HEK293 (cell line): ENCODE measurements around the gene TRAM2.

Source experiments
- CTCF ChIA-PET: fragments of 350-600 bp; formaldehyde crosslinking; extraction: SDS; loops from one replicate; lab custom pipeline; 2021; ENCODE audit warnings: antibody characterized with exemption; lab: Yijun Ruan, JAX
- POLR2A ChIA-PET: fragments of 300-600 bp; formaldehyde crosslinking; extraction: SDS; loops from one replicate; lab custom pipeline; 2020; ENCODE audit warnings: antibody characterized with exemption, inconsistent platforms; lab: Yijun Ruan, JAX
- H3K27ac ChIP-seq: fragments of 200-500 bp; sonication (Bioruptor generic); 2 replicates; pipeline ENCODE4 v1.5.1; 2014; ENCODE audit warnings: low read depth, low read length, control low read depth, inconsistent platforms; ENCODE audit errors: extremely low read depth
- H3K36me3 ChIP-seq, 2 experiments: fragments of 200-500 bp in 1 of 2; sonication (Bioruptor generic) in 1 of 2; 1 replicate in 1 of 2; 2 replicates in 1 of 2; pipeline ENCODE4 v1.5.1; 2014 to 2017; ENCODE audit warnings: inconsistent platforms in 2 of 2, low read length in 2 of 2; ENCODE audit not compliant: control insufficient read depth in 2 of 2, insufficient read depth in 1 of 2
- H3K4me1 ChIP-seq: fragments of 200-500 bp; sonication (Bioruptor generic); 2 replicates; pipeline ENCODE4 v1.5.1; 2014; ENCODE audit warnings: mild to moderate bottlenecking, low read length, inconsistent platforms; ENCODE audit not compliant: control insufficient read depth, insufficient read depth
- H3K4me3 ChIP-seq: 2 replicates; pipeline ENCODE4 v1.5.1; 2011; ENCODE audit warnings: low read depth, mild to moderate bottlenecking, control low read depth, low read length, moderate library complexity
- H3K9me3 ChIP-seq: fragments of 200-500 bp; sonication (Bioruptor generic); 2 replicates; pipeline ENCODE4 v1.5.1; 2014; ENCODE audit warnings: low read depth, low read length, inconsistent platforms; ENCODE audit not compliant: control insufficient read depth, insufficient read depth
- FEZF1 ChIP-seq: fragments of 450-650 bp; formaldehyde crosslinking; IDR thresholded peaks from 2 replicates; pipeline ENCODE4 v1.5.1; 2016; ENCODE audit warnings: missing biosample characterization, missing genetic modification characterization
- HIC1 ChIP-seq: fragments of 450-650 bp; formaldehyde crosslinking; IDR thresholded peaks from 2 replicates; pipeline ENCODE4 v1.5.1; 2016; ENCODE audit warnings: missing biosample characterization, missing genetic modification characterization
- KLF16 ChIP-seq: fragments of 450-650 bp; formaldehyde crosslinking; IDR thresholded peaks from 2 replicates; pipeline ENCODE4 v1.5.1; 2017; ENCODE audit warnings: missing biosample characterization, missing genetic modification characterization
- PRDM1 ChIP-seq: fragments of 450-650 bp; formaldehyde crosslinking; IDR thresholded peaks from 2 replicates; pipeline ENCODE4; 2016; ENCODE audit warnings: missing biosample characterization, missing genetic modification characterization
- PRDM6 ChIP-seq: fragments of 450-650 bp; formaldehyde crosslinking; IDR thresholded peaks from 2 replicates; pipeline ENCODE4 v1.5.1; 2017; ENCODE audit warnings: missing biosample characterization, missing genetic modification characterization
- SCRT2 ChIP-seq: fragments of 450-650 bp; formaldehyde crosslinking; IDR thresholded peaks from 2 replicates; pipeline ENCODE4 v1.5.1; 2016; ENCODE audit warnings: missing biosample characterization, missing genetic modification characterization
- ZBTB49 ChIP-seq: fragments of 450-650 bp; formaldehyde crosslinking; IDR thresholded peaks from 2 replicates; pipeline ENCODE4 v1.5.1; 2016; ENCODE audit warnings: missing biosample characterization, missing genetic modification characterization, low read depth
- ZNF132 ChIP-seq: fragments of 450-650 bp; formaldehyde crosslinking; IDR thresholded peaks from 2 replicates; pipeline ENCODE4 v1.5.1; 2017; ENCODE audit warnings: missing biosample characterization, missing genetic modification characterization, borderline replicate concordance
- ZNF148 ChIP-seq: fragments of 450-650 bp; formaldehyde crosslinking; IDR thresholded peaks from 2 replicates; pipeline ENCODE4 v1.5.0; 2017; ENCODE audit warnings: missing biosample characterization, missing genetic modification characterization, borderline replicate concordance
- ZNF174 ChIP-seq: fragments of 450-650 bp; formaldehyde crosslinking; IDR thresholded peaks from 2 replicates; pipeline ENCODE4 v1.5.0; 2017; ENCODE audit warnings: missing biosample characterization, mild to moderate bottlenecking, missing genetic modification characterization
- ZNF18 ChIP-seq: fragments of 450-650 bp; formaldehyde crosslinking; IDR thresholded peaks from 2 replicates; pipeline ENCODE4 v1.5.1; 2016; ENCODE audit warnings: missing biosample characterization, missing genetic modification characterization
- ZNF19 ChIP-seq: fragments of 450-650 bp; formaldehyde crosslinking; IDR thresholded peaks from 2 replicates; pipeline ENCODE4; 2016; ENCODE audit warnings: missing biosample characterization, missing genetic modification characterization, low read depth
- ZNF2 ChIP-seq: fragments of 450-650 bp; formaldehyde crosslinking; IDR thresholded peaks from 2 replicates; pipeline ENCODE4 v1.5.1; 2016; ENCODE audit warnings: missing biosample characterization, missing genetic modification characterization
- ZNF221 ChIP-seq: fragments of 450-650 bp; formaldehyde crosslinking; IDR thresholded peaks from 2 replicates; pipeline ENCODE4 v1.5.1; 2017; ENCODE audit warnings: missing biosample characterization, missing genetic modification characterization, borderline replicate concordance
- ZNF223 ChIP-seq: fragments of 450-650 bp; formaldehyde crosslinking; IDR thresholded peaks from 2 replicates; pipeline ENCODE4 v1.5.1; 2016; ENCODE audit warnings: missing biosample characterization, missing genetic modification characterization
- ZNF292 ChIP-seq: fragments of 450-650 bp; formaldehyde crosslinking; IDR thresholded peaks from 2 replicates; pipeline ENCODE4 v1.5.1; 2016; ENCODE audit warnings: low read depth, missing biosample characterization, missing genetic modification characterization, borderline replicate concordance
- ZNF302 ChIP-seq: fragments of 450-650 bp; formaldehyde crosslinking; IDR thresholded peaks from 2 replicates; pipeline ENCODE4 v1.5.1; 2016; ENCODE audit warnings: missing biosample characterization, missing genetic modification characterization, low read depth
- ZNF391 ChIP-seq: fragments of 450-650 bp; formaldehyde crosslinking; IDR thresholded peaks from 2 replicates; pipeline ENCODE4 v1.5.1; 2016; ENCODE audit warnings: low read depth, missing biosample characterization, missing genetic modification characterization, borderline replicate concordance
- ZNF501 ChIP-seq: fragments of 450-650 bp; formaldehyde crosslinking; IDR thresholded peaks from 2 replicates; pipeline ENCODE4 v1.5.1; 2016; ENCODE audit warnings: missing biosample characterization, missing genetic modification characterization
- ZNF529 ChIP-seq: fragments of 450-650 bp; formaldehyde crosslinking; IDR thresholded peaks from 2 replicates; pipeline ENCODE4 v1.5.1; 2017; ENCODE audit warnings: missing genetic modification characterization, missing biosample characterization; ENCODE audit not compliant: insufficient replicate concordance
- ZNF558 ChIP-seq: fragments of 450-650 bp; formaldehyde crosslinking; IDR thresholded peaks from 2 replicates; pipeline ENCODE4 v1.5.1; 2016; ENCODE audit warnings: missing biosample characterization, missing genetic modification characterization
- ZNF654 ChIP-seq: fragments of 450-650 bp; formaldehyde crosslinking; IDR thresholded peaks from 2 replicates; pipeline ENCODE4 v1.5.1; 2016; ENCODE audit warnings: low read depth, missing biosample characterization, missing genetic modification characterization
- ZNF670 ChIP-seq: fragments of 450-650 bp; formaldehyde crosslinking; IDR thresholded peaks from 2 replicates; pipeline ENCODE4 v1.5.1; 2016; ENCODE audit warnings: missing biosample characterization, missing genetic modification characterization, low read depth
- ZNF747 ChIP-seq: fragments of 450-650 bp; formaldehyde crosslinking; IDR thresholded peaks from 2 replicates; pipeline ENCODE4 v1.5.1; 2016; ENCODE audit warnings: missing biosample characterization, missing genetic modification characterization
- ZNF768 ChIP-seq: fragments of 450-650 bp; formaldehyde crosslinking; IDR thresholded peaks from 2 replicates; pipeline ENCODE4 v1.5.1; 2018; ENCODE audit warnings: missing biosample characterization, mild to moderate bottlenecking, missing genetic modification characterization
- ZNF785 ChIP-seq: fragments of 450-650 bp; formaldehyde crosslinking; IDR thresholded peaks from 2 replicates; pipeline ENCODE4 v1.5.1; 2016; ENCODE audit warnings: missing biosample characterization, missing genetic modification characterization

Gene TRAM2

GRCh38 chr6:52617087-52617486 lies 40.2 kb upstream of the TRAM2 start:
- H3K4me1 ChIP-seq = no peaks in the 10 kb centered on the region; the same call in 1 of the 2 replicates
- TF ChIP-seq ZNF670 = no peak
- no peak for TF ChIP-seq ZNF2 (tag by site-specific recombination)
- no peak for TF ChIP-seq ZNF654
- TF ChIP-seq ZNF529 (tag by site-specific recombination) = no peak
- no peak for TF ChIP-seq PRDM6 (tag by site-specific recombination)
- no peak for TF ChIP-seq ZNF221
- TF ChIP-seq ZNF132 = no peak
- TF ChIP-seq ZNF768 (tag by site-specific recombination) = no peak
- TF ChIP-seq ZNF292 (tag by site-specific recombination) = no peak
- no peak for TF ChIP-seq KLF16
- TF ChIP-seq, all 188 proteins: peak for 0
- no peak overlapping the region for H3K4me3 ChIP-seq
- ChIA-PET POLR2A (no interaction called here), CTCF (no interaction called here)
- H3K9me3 ChIP-seq = no peaks in the 10 kb centered on the region
- no peaks in the 10 kb centered on the region for H3K36me3 ChIP-seq
- no peak overlapping the region for H3K27ac ChIP-seq

GRCh38 chr6:52616059-52616690 lies 39.3 kb upstream of the TRAM2 start:
- Histone ChIP-seq H3K27ac (no peak overlapping the region), H3K36me3 (no peaks in the 10 kb centered on the region), H3K9me3 (no peaks in the 10 kb centered on the region), H3K4me1 (no peaks in the 10 kb centered on the region; the same call in 1 of the 2 replicates), H3K4me3 (no peak overlapping the region)
- ChIA-PET POLR2A (no interaction called here), CTCF (interaction anchor here (1.8 kb wide), 1 partner anchor 36 kb away, joined by 6 read pairs; no protein-coding TSS in a partner anchor)
- TF ChIP-seq ZNF558 (tag by site-specific recombination) (no peak), ZBTB49 (no peak), PRDM1 (no peak), ZNF501 (no peak), ZNF391 (tag by site-specific recombination) (no peak), FEZF1 (no peak), ZNF19 (tag by site-specific recombination) (no peak), ZNF148 (tag by site-specific recombination) (no peak), ZNF785 (no peak), ZNF747 (tag by site-specific recombination) (no peak), ZNF18 (tag by site-specific recombination) (no peak), ZNF302 (no peak), HIC1 (tag by site-specific recombination) (no peak), KLF16 (no peak), SCRT2 (tag by site-specific recombination) (no peak), ZNF174 (tag by site-specific recombination) (no peak), ZNF223 (tag by site-specific recombination) (no peak)
